GM12878 (cell line): Measurements from ENCODE around the gene MAK. TPM values are rescaled to one million over a fixed set of nuclear protein-coding genes. Genes with fewer than 3 reads are reported as not detected.
A peak's percentile ranks its signal among the peaks of the same experiment; 100 is the strongest.

Experiments used
- ATAC-seq: fragments of 200-7000 bp; cut with Tn5 transposase; 3 replicates; pipeline ENCODE4 v1.9.1; 2020; ENCODE audit warnings: mild to moderate bottlenecking, moderate library complexity
- BruUV-seq: library from RNA; stranded (reverse); fragments of 400-500 nt; replicated peaks from 2 replicates; lab custom pipeline; 2021; lab: Mats Ljungman, UMichigan
- CTCF ChIA-PET: fragments of 300-600 bp; sonication (Branson Sonifier 250); formaldehyde crosslinking; extraction: SDS; loops from one replicate; lab custom pipeline; 2021; ENCODE audit warnings: inconsistent platforms; lab: Yijun Ruan, JAX
- POLR2A ChIA-PET: fragments of 350-600 bp; formaldehyde crosslinking; extraction: SDS; loops from one replicate; lab custom pipeline; 2021; ENCODE audit warnings: inconsistent platforms; lab: Charles Lee
- RAD21 ChIA-PET: fragments of 300-600 bp; sonication (Branson Sonifier 250); formaldehyde crosslinking; loops from one replicate; lab custom pipeline; 2023; ENCODE audit warnings: antibody characterized with exemption; ENCODE audit not compliant: unreplicated experiment; lab: Charles Lee
- SMC1A ChIA-PET: fragments of 300-600 bp; sonication (Branson Sonifier 250); formaldehyde crosslinking; loops from one replicate; lab custom pipeline; 2023; ENCODE audit not compliant: unreplicated experiment, uncharacterized antibody; lab: Charles Lee
- DNase-seq: peaks from one replicate; pipeline ENCODE4 v3.0.0-alpha.2; 2011; ENCODE audit warnings: low read depth, low spot score
- FAIRE-seq: peaks from 3 replicates; lab custom pipeline; 2011; peaks lifted over from hg19 to GRCh38; lab: Jason Lieb, UNC
- H2AFZ ChIP-seq: 2 replicates; pipeline ENCODE4 v1.6.0; 2011; ENCODE audit warnings: low read depth, low read length, control low read depth; ENCODE audit not compliant: control insufficient read depth
- H3K27ac ChIP-seq: 2 replicates; pipeline ENCODE4 v1.5.1; 2011; ENCODE audit warnings: control low read depth; ENCODE audit not compliant: control insufficient read depth, insufficient read depth
- H3K27me3 ChIP-seq, 2 experiments: replicated peaks in 1 of 2; 2 replicates each; pipeline versions ENCODE4 v1.6.0 to v1.6.1; 2011; ENCODE audit warnings: low read length in 1 of 2; ENCODE audit not compliant: control insufficient read depth in 2 of 2, insufficient read depth in 2 of 2
- H3K36me3 ChIP-seq, 2 experiments: 2 replicates each; pipeline ENCODE4 v1.5.1; 2011; ENCODE audit warnings: low read length in 1 of 2; ENCODE audit not compliant: control insufficient read depth in 2 of 2, insufficient read depth in 2 of 2
- H3K4me1 ChIP-seq: 2 replicates; pipeline ENCODE4 v1.6.1; 2011; ENCODE audit warnings: mild to moderate bottlenecking, low read length, moderate library complexity, mixed read lengths; ENCODE audit not compliant: control insufficient read depth, insufficient read depth
- H3K4me2 ChIP-seq: 2 replicates; pipeline ENCODE4 v1.6.0; 2011; ENCODE audit warnings: control low read depth; ENCODE audit not compliant: control insufficient read depth, insufficient read depth
- H3K4me3 ChIP-seq: fragments of 200-600 bp; sonication (generic); 2 replicates; pipeline ENCODE4 v1.5.1; 2016
- H3K79me2 ChIP-seq: 2 replicates; pipeline ENCODE4 v1.6.0; 2011; ENCODE audit warnings: low read length; ENCODE audit not compliant: control insufficient read depth, insufficient read depth
- H3K9ac ChIP-seq: 2 replicates; pipeline ENCODE4 v1.8.0; 2011; ENCODE audit warnings: low read length, control low read depth, mixed read lengths; ENCODE audit not compliant: control insufficient read depth, insufficient read depth
- H3K9me3 ChIP-seq: replicated peaks from 3 replicates; pipeline ENCODE4 v1.5.1; 2011; ENCODE audit warnings: mild to moderate bottlenecking, low read length; ENCODE audit not compliant: control insufficient read depth, insufficient read depth
- H4K20me1 ChIP-seq: 2 replicates; pipeline ENCODE4 v1.6.0; 2011; ENCODE audit not compliant: control insufficient read depth, insufficient read depth
- CREM ChIP-seq: IDR thresholded peaks from 2 replicates; pipeline ENCODE4 v1.6.1; 2014; ENCODE audit warnings: antibody characterized with exemption, low read depth
- IRF4 ChIP-seq: IDR thresholded peaks from 2 replicates; pipeline ENCODE4 v1.6.1; 2011; ENCODE audit warnings: low read depth, low read length
- NR2C2 ChIP-seq: IDR thresholded peaks from 2 replicates; pipeline ENCODE4 v1.6.1; 2011; ENCODE audit warnings: borderline replicate concordance, low read depth; ENCODE audit not compliant: control insufficient read depth, insufficient read length
- NR2F1 ChIP-seq: fragments of 450-650 bp; conservative IDR thresholded peaks from 2 replicates; pipeline ENCODE4 v1.6.1; 2017; ENCODE audit warnings: mild to moderate bottlenecking
- NRF1 ChIP-seq: conservative IDR thresholded peaks from 2 replicates; pipeline ENCODE4 v1.6.1; 2011; ENCODE audit warnings: mild to moderate bottlenecking, low read depth, low read length, improper control_type of control experiment
- PAX5 ChIP-seq: IDR thresholded peaks from 2 replicates; pipeline ENCODE4 v1.6.1; 2011; ENCODE audit warnings: low read depth, low read length, borderline replicate concordance
- POLR2AphosphoS2 ChIP-seq: IDR thresholded peaks from 2 replicates; pipeline ENCODE4 v1.6.1; 2011; ENCODE audit warnings: low read depth, mild to moderate bottlenecking, low read length, improper control_type of control experiment, moderate library complexity
- RCOR1 ChIP-seq: conservative IDR thresholded peaks from 2 replicates; pipeline ENCODE4 v1.6.1; 2012; ENCODE audit warnings: low read depth, low read length, improper control_type of control experiment
- SIX5 ChIP-seq: IDR thresholded peaks from 2 replicates; pipeline ENCODE4 v1.6.1; 2011; ENCODE audit warnings: mild to moderate bottlenecking, low read depth, low read length, moderate library complexity; ENCODE audit not compliant: severe bottlenecking
- SMC3 ChIP-seq: IDR thresholded peaks from 2 replicates; pipeline ENCODE4 v1.6.1; 2011; ENCODE audit warnings: low read length, improper control_type of control experiment, borderline replicate concordance
- ZZZ3 ChIP-seq: IDR thresholded peaks from 2 replicates; pipeline ENCODE4 v1.6.1; 2011; ENCODE audit warnings: low read depth; ENCODE audit not compliant: control insufficient read depth, insufficient read length
- WGBS: methylation state at CpG from one replicate; pipeline ENCODE4 v1.1.6; 2016; ENCODE audit warnings: low lambda C conversion rate; ENCODE audit not compliant: insufficient replicate concordance, insufficient coverage; ENCODE audit errors: missing lambda C conversion rate; 5-methylcytosine and 5-hydroxymethylcytosine counted together
- in situ Hi-C: fragments of 300-500 bp; cut with MboI; formaldehyde crosslinking; loops from 9 replicates; pipeline ENCODE4 v1.14.3; 2018; ENCODE audit warnings: mixed read lengths
- intact Hi-C: fragments of 100-400 bp; cut with micrococcal nuclease; formaldehyde crosslinking; loops from one replicate; pipeline ENCODE4 v1.14.2; 2022; ENCODE audit not compliant: unreplicated experiment
- polyA plus RNA-seq, 11 experiments: library from polyadenylated mRNA; depleted of rRNA in 4 of 11; unstranded in 6 of 11; stranded (reverse) in 5 of 11; fragments of >200 nt; fragmentation: Nextera tagmentation in 4 of 11; fragmentation: Illumina TruSeq in 1 of 11; extraction: Ambion mirVana in 4 of 11; extraction: Trizol in 1 of 11; gene quantifications; 1 replicate in 1 of 11; 2 replicates in 10 of 11; pipeline versions ENCODE4 v1.2.1 to v1.2.3, GENCODE V29; 2011 to 2016; ENCODE audit warnings: inconsistent platforms in 2 of 11, missing spikeins in 2 of 11, low read depth in 1 of 11
- total RNA-seq, 4 experiments: library from RNA; depleted of rRNA in 3 of 4; stranded (reverse); fragments of >200 nt in 3 of 4; fragmentation: Illumina TruSeq in 1 of 4; extraction: Trizol in 1 of 4; gene quantifications; 2 replicates each; pipeline versions ENCODE4 v1.2.1 to v1.2.3, GENCODE V29; 2013 to 2021
- TF ChIP-seq, protein P1 (sequence below): fragments of 450-650 bp; IDR thresholded peaks from 2 replicates; pipeline ENCODE4 v1.6.1; 2017; ENCODE audit warnings: low read depth, mild to moderate bottlenecking, moderate library complexity
- TF ChIP-seq, protein P2 (sequence below): fragments of 450-650 bp; IDR thresholded peaks from 2 replicates; pipeline ENCODE4 v1.6.1; 2016; ENCODE audit warnings: mild to moderate bottlenecking, moderate library complexity, borderline replicate concordance
- TF ChIP-seq, protein P3 (sequence below): fragments of 450-650 bp; conservative IDR thresholded peaks from 2 replicates; pipeline ENCODE4 v1.6.1; 2017; ENCODE audit warnings: mild to moderate bottlenecking, moderate library complexity

Gene MAK
- total and polyA plus RNA-seq, 10 of the 15 experiments (the other 5 are each of a cell fraction or from before 2014, with no cell fraction given): 0.01 to 0.90 (median 0.13) TPM; not detected in 1

DNA sequence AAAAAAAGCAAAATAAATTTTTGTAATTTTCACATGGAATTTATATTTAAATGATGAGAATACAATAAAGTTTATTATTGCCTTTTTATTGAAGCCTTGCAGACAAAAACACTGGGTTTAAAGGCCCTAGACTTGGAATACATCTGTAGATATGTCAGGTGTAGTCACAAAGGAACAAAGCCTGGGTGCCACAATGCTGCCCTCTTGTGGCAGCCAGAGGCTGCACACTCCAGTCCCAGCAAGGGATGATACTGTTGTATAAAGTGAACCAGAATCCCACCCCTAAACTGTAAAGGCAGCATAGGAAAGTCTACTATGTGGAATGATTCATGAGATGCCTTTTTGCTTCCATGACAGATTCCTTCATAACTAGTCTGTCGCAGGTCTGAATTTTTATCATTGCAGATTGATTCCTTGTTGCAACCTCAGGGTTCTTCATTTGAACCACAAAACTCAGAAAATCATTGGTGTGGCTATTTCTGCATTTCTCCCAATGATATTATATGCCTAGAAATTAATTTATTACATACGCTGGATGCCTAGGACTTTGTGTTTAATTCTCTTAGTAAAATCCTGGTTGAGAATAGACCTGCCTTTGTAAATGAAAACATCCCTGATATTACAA, 37.0 kb downstream of the MAK start (continued):
- TF ChIP-seq RCOR1: no peak
- peak; percentile 42; the same call in 1 of the 2 replicates for TF ChIP-seq IRF4
- peak; percentile 92; the same call in 1 of the 2 replicates for TF ChIP-seq SMC3
- peak; percentile 14 for TF ChIP-seq SIX5
- no peak for TF ChIP-seq ZZZ3
- TF ChIP-seq, protein P1, sequence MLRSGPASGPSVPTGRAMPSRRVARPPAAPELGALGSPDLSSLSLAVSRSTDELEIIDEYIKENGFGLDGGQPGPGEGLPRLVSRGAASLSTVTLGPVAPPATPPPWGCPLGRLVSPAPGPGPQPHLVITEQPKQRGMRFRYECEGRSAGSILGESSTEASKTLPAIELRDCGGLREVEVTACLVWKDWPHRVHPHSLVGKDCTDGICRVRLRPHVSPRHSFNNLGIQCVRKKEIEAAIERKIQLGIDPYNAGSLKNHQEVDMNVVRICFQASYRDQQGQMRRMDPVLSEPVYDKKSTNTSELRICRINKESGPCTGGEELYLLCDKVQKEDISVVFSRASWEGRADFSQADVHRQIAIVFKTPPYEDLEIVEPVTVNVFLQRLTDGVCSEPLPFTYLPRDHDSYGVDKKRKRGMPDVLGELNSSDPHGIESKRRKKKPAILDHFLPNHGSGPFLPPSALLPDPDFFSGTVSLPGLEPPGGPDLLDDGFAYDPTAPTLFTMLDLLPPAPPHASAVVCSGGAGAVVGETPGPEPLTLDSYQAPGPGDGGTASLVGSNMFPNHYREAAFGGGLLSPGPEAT: no peak

DNA sequence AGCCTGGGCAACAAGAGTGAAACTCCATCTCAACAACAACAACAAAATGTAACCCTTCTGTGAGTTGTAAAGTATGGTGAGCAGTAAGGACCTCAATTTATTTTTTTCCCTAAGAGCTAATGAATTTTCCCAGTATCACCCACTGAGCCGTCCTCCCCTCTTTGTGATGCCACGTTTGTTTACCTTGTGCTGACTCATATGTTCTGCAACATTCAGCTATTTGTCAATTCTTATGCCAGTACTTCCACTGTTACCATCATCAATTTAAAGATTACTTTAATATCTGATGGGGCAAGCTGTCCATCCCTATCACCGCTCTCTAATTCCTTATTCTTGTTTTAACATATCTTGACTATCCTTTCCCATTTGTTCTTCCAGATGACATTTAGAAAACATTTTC, 37.5 kb downstream of the MAK start:
- ChIA-PET RAD21 (interaction anchor here (0.9 to 3.1 kb wide), 4 partner anchors 81 to 322 kb away, joined by 3 to 22 read pairs (median 4); no protein-coding TSS in a partner anchor), POLR2A (no interaction called here), SMC1A (interaction anchor here (0.9 to 3.2 kb wide), 7 partner anchors 11 to 322 kb away, joined by 3 to 38 read pairs (median 5); no protein-coding TSS in a partner anchor), CTCF (interaction anchor here (0.5 to 12.1 kb wide), 13 partner anchors 9 to 1369 kb away, joined by 3 to 153 read pairs (median 3); partner anchors contain the start of gene PAK1IP1)
- ATAC-seq: no peak
- FAIRE-seq: no peak
- TF ChIP-seq NRF1 (no peak), PAX5 (no peak), NR2F1 (no peak), NR2C2 (no peak), POLR2AphosphoS2 (no peak), CREM (no peak)
- TF ChIP-seq, protein P2, sequence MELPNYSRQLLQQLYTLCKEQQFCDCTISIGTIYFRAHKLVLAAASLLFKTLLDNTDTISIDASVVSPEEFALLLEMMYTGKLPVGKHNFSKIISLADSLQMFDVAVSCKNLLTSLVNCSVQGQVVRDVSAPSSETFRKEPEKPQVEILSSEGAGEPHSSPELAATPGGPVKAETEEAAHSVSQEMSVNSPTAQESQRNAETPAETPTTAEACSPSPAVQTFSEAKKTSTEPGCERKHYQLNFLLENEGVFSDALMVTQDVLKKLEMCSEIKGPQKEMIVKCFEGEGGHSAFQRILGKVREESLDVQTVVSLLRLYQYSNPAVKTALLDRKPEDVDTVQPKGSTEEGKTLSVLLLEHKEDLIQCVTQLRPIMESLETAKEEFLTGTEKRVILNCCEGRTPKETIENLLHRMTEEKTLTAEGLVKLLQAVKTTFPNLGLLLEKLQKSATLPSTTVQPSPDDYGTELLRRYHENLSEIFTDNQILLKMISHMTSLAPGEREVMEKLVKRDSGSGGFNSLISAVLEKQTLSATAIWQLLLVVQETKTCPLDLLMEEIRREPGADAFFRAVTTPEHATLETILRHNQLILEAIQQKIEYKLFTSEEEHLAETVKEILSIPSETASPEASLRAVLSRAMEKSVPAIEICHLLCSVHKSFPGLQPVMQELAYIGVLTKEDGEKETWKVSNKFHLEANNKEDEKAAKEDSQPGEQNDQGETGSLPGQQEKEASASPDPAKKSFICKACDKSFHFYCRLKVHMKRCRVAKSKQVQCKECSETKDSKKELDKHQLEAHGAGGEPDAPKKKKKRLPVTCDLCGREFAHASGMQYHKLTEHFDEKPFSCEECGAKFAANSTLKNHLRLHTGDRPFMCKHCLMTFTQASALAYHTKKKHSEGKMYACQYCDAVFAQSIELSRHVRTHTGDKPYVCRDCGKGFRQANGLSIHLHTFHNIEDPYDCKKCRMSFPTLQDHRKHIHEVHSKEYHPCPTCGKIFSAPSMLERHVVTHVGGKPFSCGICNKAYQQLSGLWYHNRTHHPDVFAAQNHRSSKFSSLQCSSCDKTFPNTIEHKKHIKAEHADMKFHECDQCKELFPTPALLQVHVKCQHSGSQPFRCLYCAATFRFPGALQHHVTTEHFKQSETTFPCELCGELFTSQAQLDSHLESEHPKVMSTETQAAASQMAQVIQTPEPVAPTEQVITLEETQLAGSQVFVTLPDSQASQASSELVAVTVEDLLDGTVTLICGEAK: no peak
- TF ChIP-seq, protein P3, sequence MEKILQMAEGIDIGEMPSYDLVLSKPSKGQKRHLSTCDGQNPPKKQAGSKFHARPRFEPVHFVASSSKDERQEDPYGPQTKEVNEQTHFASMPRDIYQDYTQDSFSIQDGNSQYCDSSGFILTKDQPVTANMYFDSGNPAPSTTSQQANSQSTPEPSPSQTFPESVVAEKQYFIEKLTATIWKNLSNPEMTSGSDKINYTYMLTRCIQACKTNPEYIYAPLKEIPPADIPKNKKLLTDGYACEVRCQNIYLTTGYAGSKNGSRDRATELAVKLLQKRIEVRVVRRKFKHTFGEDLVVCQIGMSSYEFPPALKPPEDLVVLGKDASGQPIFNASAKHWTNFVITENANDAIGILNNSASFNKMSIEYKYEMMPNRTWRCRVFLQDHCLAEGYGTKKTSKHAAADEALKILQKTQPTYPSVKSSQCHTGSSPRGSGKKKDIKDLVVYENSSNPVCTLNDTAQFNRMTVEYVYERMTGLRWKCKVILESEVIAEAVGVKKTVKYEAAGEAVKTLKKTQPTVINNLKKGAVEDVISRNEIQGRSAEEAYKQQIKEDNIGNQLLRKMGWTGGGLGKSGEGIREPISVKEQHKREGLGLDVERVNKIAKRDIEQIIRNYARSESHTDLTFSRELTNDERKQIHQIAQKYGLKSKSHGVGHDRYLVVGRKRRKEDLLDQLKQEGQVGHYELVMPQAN: no peak
- intact Hi-C loops (loop anchor here (1.0 kb wide), 3 partner anchors 107 to 323 kb away; partner anchors contain the start of genes C6orf52 and PAK1IP1), in situ Hi-C loops (loop anchor here (5.0 kb wide), 2 partner anchors 289 to 324 kb away; no protein-coding TSS in a partner anchor)
- Histone ChIP-seq H3K4me1 (no peaks in the 10 kb centered on the region), H3K4me2 (no peak overlapping the region), H3K36me3 (no peaks in the 10 kb centered on the region), H3K9ac (no peak overlapping the region), H3K27ac (no peak overlapping the region), H2AFZ (no peak overlapping the region), H3K9me3 (no peaks in the 10 kb centered on the region), H3K4me3 (no peak overlapping the region), H3K79me2 (no peaks in the 10 kb centered on the region), H4K20me1 (no peaks in the 10 kb centered on the region), H3K27me3 (no peaks in the 10 kb centered on the region)
- BruUV-seq: no TSS peak
- no peak for DNase-seq
- 95% methylated on average over 3 of the region's 3 CpGs for WGBS
